Mesothelial cell of epicardium (in vitro differentiated cells): ENCODE data around the gene SLC28A3. TPM values are rescaled to one million over a fixed set of nuclear protein-coding genes. Genes with fewer than 3 reads are reported as not detected.

ENCODE experiments used
- DNase-seq, 2 experiments: peaks; one replicate each; pipeline ENCODE4 v3.0.0; 2021; ENCODE audit warnings: low spot score in 2 of 2; ENCODE audit not compliant: unreplicated experiment in 2 of 2
- H3K27ac Mint-ChIP-seq: 2 replicates; pipeline ENCODE4 v1.8.0; 2021; ENCODE audit warnings: mixed read lengths
- H3K27me3 Mint-ChIP-seq: 2 replicates; pipeline ENCODE4 v1.8.0; 2021; ENCODE audit warnings: low read depth, mixed read lengths
- H3K36me3 Mint-ChIP-seq: 2 replicates; pipeline ENCODE4 v1.8.0; 2021; ENCODE audit warnings: mixed read lengths
- H3K4me1 Mint-ChIP-seq: 2 replicates; pipeline ENCODE4 v1.8.0; 2021; ENCODE audit warnings: mixed read lengths
- H3K4me3 Mint-ChIP-seq: 2 replicates; pipeline ENCODE4 v1.8.0; 2021; ENCODE audit warnings: mild to moderate bottlenecking, moderate library complexity, mixed read lengths
- H3K9me3 Mint-ChIP-seq: 2 replicates; pipeline ENCODE4 v1.8.0; 2021; ENCODE audit warnings: mixed read lengths
- total RNA-seq: library from RNA; stranded (reverse); gene quantifications from 3 replicates; pipeline ENCODE4 v1.2.1, GENCODE V29; 2021
- TF ChIP-seq, protein P1 (sequence below): fragments of 200-600 bp; sonication (generic); IDR thresholded peaks from one replicate; pipeline ENCODE4 v1.5.0; 2021; ENCODE audit warnings: antibody characterized with exemption; ENCODE audit not compliant: unreplicated experiment

SLC28A3 gene
- total RNA-seq, 1 donor from 2014 or later: 0.89 TPM

DNA sequence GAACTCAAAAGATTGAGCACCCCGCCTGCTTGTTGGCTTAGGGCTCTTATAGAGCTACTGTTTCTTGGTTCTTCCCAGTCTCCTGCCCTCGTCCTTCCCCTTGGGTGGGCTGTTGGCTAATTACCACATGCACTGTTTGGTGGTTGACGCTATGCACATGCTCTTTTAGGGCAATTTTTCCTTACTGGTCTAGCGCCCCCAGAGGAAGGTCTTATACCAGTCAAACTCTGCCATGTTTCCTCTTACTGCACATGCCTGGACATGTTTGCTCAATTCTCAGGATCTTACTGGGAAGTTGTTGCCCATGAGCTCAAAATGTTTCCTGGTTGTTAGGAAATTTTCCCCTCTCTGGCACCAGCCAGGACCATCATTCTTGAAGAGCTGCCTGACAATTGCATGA is 101.9 kb downstream of the SLC28A3 start:
- TF ChIP-seq, protein P1, sequence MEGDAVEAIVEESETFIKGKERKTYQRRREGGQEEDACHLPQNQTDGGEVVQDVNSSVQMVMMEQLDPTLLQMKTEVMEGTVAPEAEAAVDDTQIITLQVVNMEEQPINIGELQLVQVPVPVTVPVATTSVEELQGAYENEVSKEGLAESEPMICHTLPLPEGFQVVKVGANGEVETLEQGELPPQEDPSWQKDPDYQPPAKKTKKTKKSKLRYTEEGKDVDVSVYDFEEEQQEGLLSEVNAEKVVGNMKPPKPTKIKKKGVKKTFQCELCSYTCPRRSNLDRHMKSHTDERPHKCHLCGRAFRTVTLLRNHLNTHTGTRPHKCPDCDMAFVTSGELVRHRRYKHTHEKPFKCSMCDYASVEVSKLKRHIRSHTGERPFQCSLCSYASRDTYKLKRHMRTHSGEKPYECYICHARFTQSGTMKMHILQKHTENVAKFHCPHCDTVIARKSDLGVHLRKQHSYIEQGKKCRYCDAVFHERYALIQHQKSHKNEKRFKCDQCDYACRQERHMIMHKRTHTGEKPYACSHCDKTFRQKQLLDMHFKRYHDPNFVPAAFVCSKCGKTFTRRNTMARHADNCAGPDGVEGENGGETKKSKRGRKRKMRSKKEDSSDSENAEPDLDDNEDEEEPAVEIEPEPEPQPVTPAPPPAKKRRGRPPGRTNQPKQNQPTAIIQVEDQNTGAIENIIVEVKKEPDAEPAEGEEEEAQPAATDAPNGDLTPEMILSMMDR: no peak
- Mint-ChIP-seq H3K27me3 (no peaks in the 10 kb centered on the region), H3K36me3 (peaks cover 3% of the 10 kb centered on the region), H3K4me1 (no peaks in the 10 kb centered on the region), H3K4me3 (no peak overlapping the region), H3K27ac (no peak overlapping the region), H3K9me3 (peaks cover 24% of the 10 kb centered on the region)
- no peak for DNase-seq

- DNase-seq: no peak
- TF ChIP-seq, protein P1: no peak
- no peaks in the 10 kb centered on the region for H3K27me3 Mint-ChIP-seq
- H3K36me3 Mint-ChIP-seq: peaks cover 3% of the 10 kb centered on the region
- peaks cover under 1% of the 10 kb centered on the region for H3K4me1 Mint-ChIP-seq
- no peak overlapping the region for H3K4me3 Mint-ChIP-seq
- peaks cover 24% of the 10 kb centered on the region for H3K9me3 Mint-ChIP-seq
- H3K27ac Mint-ChIP-seq: no peak overlapping the region
Measured at GRCh38 chr9:84235511-84235910, 105.0 kb downstream of the SLC28A3 start.

DNA sequence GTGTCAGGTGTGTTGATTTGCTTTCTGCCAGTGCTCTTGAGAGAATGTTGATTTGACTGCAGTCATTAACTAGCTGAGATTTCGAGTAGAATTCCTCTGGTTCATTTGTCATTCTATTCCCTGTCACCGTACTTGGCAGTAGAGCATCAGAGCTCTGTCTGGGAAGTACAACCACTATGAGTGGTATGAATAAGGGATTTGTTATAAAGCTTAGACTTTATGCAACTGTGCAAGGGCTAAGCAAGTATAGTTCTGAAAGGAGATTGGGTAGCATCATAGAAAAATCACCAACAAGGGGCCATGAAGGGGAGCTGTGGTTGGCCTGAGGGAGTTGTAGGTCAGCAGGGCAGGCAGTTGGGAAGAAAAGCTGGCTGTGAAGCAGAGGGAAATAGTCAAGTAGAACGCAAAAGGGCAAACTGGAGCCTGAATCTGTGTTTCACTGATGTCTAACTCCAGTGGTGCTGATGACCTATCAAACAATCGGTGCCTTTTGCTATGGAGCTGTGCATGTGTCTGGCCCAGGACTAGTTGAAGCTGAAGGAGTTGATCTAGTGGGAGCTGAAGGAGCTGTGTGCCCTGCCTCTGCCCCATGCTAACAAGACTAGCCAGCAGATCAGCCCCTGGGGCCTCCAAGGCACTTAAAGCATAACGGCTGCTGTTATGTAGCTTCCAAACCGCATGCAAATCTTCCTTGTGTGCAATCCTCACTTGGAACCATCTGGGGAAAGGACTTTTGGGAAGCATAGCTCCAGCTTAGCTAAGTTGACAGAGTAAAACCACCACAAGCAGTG is 110.0 kb downstream of the SLC28A3 start:
- no peak for DNase-seq
- Mint-ChIP-seq H3K4me3 (no peak overlapping the region), H3K36me3 (no peaks in the 10 kb centered on the region), H3K27ac (no peak overlapping the region), H3K9me3 (no peaks in the 10 kb centered on the region), H3K4me1 (peaks cover 2% of the 10 kb centered on the region), H3K27me3 (no peaks in the 10 kb centered on the region)
- TF ChIP-seq, protein P1: no peak

GRCh38 chr9:84229191-84229590 is 111.4 kb downstream of the SLC28A3 start:
- TF ChIP-seq, protein P1: no peak
- Mint-ChIP-seq H3K4me1 (peaks cover 2% of the 10 kb centered on the region), H3K27me3 (no peaks in the 10 kb centered on the region), H3K9me3 (no peaks in the 10 kb centered on the region), H3K4me3 (no peak overlapping the region), H3K27ac (no peak overlapping the region), H3K36me3 (no peaks in the 10 kb centered on the region)
- no peak for DNase-seq

DNA sequence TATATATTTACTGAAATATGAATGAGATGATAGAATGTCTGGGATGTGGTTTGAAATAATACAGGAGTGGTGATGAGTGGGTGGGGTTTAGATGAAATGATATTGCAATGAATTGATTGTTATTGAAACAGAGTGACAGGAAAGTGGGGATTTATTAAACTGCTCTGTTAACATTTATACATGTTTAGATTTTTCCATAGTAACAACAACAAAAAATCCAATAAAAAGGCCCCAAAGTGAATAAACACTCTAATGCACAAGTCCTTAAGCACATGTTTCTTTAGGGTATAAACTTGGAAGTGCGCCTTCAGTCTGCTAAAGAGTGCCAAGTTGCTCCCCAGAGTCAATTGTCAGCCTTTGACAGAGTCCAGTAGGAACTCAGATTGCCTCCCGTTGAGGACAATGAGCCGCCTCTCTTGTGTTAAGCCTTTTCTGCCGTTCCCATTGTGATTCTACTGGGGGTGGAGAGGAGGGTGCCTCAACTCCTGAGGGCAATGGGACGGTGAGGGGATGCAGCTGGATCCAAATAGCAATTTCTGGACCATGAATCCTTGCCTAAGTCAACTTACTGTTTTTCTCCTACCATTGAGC is 112.3 kb downstream of the SLC28A3 start:
- TF ChIP-seq, protein P1: no peak

More for the DNA sequence above, 112.3 kb downstream of the SLC28A3 start:
- Mint-ChIP-seq H3K4me1 (peaks cover 2% of the 10 kb centered on the region), H3K4me3 (no peak overlapping the region), H3K27ac (no peak overlapping the region), H3K9me3 (no peaks in the 10 kb centered on the region), H3K27me3 (peaks cover 2% of the 10 kb centered on the region), H3K36me3 (no peaks in the 10 kb centered on the region)
- DNase-seq: no peak
